HG02610 (cell line): Measurements from ENCODE around the gene TOMM70.
"Not testable (repeated sequence)": the region's sequence is repeated elsewhere in the genome, so short reads cannot be mapped to it uniquely, and the experiment has no call there.

Experiments
- ATAC-seq: cut with Tn5 transposase; IDR thresholded peaks from one replicate; pipeline ENCODE4 v1.9.1; 2021; ENCODE audit warnings: mild to moderate bottlenecking, moderate library complexity; ENCODE audit not compliant: unreplicated experiment

TOMM70 gene

GRCh38 chr3:100400780-100401673 lies at the start of gene TOMM70, which contains the start of gene LNP1:
Gene TOMM70, minus strand, starts transcription at chr3:100401089. Its CDS starts 140 bp downstream, at chr3:100400949.
Gene LNP1, plus strand, starts transcription at chr3:100401539. Its CDS starts 28,191 bp downstream, at chr3:100429730.
- peak; percentile 90 for ATAC-seq

GRCh38 chr3:100449214-100449613 lies 48.3 kb upstream of the TOMM70 start:
- no peak for ATAC-seq

- ATAC-seq, result no peak
Observed at GRCh38 chr3:100448079-100448478, 47.2 kb upstream of the TOMM70 start.

GRCh38 chr3:100447067-100447466 lies 46.2 kb upstream of the TOMM70 start:
- not testable (repeated sequence) for ATAC-seq

- ATAC-seq, result no peak
Observed at GRCh38 chr3:100443690-100444089, 42.8 kb upstream of the TOMM70 start.

GRCh38 chr3:100440895-100441294 lies 40.0 kb upstream of the TOMM70 start:
- no peak for ATAC-seq

- ATAC-seq, result no peak
Observed at GRCh38 chr3:100438623-100438974, 37.7 kb upstream of the TOMM70 start.

- no peak for ATAC-seq
Observed at GRCh38 chr3:100437721-100438622, 37.1 kb upstream of the TOMM70 start.

- no peak for ATAC-seq
Observed at GRCh38 chr3:100436951-100437350, 36.1 kb upstream of the TOMM70 start.

GRCh38 chr3:100429187-100429716 lies 28.4 kb upstream of the TOMM70 start:
- no peak for ATAC-seq

- no peak for ATAC-seq
Observed at GRCh38 chr3:100427699-100428098, 26.8 kb upstream of the TOMM70 start.

- ATAC-seq, result no peak
Observed at GRCh38 chr3:100426067-100426682, 25.3 kb upstream of the TOMM70 start.

GRCh38 chr3:100425316-100425715 lies 24.4 kb upstream of the TOMM70 start:
- ATAC-seq, result no peak

GRCh38 chr3:100424261-100424660 lies 23.4 kb upstream of the TOMM70 start:
- ATAC-seq, result no peak

GRCh38 chr3:100423611-100424010 lies 22.7 kb upstream of the TOMM70 start:
- ATAC-seq, result no peak

- ATAC-seq, result no peak
Observed at GRCh38 chr3:100420885-100421284, 20.0 kb upstream of the TOMM70 start.

GRCh38 chr3:100419406-100419805 lies 18.5 kb upstream of the TOMM70 start:
- no peak for ATAC-seq

- no peak for ATAC-seq
Observed at GRCh38 chr3:100416863-100417262, 16.0 kb upstream of the TOMM70 start.

- ATAC-seq, result no peak
Observed at GRCh38 chr3:100416176-100416575, 15.3 kb upstream of the TOMM70 start.

GRCh38 chr3:100413613-100414012 lies 12.7 kb upstream of the TOMM70 start:
- ATAC-seq, result no peak
